Measurements from ENCODE around the gene MAPK11. TPM values are rescaled to one million over a fixed set of nuclear protein-coding genes. Genes with fewer than 3 reads are reported as not detected.

MAPK11 gene
- total RNA-seq, 4 donors from 2014 or later, result 2.4 to 5.7 (median 3.5) TPM

DNA sequence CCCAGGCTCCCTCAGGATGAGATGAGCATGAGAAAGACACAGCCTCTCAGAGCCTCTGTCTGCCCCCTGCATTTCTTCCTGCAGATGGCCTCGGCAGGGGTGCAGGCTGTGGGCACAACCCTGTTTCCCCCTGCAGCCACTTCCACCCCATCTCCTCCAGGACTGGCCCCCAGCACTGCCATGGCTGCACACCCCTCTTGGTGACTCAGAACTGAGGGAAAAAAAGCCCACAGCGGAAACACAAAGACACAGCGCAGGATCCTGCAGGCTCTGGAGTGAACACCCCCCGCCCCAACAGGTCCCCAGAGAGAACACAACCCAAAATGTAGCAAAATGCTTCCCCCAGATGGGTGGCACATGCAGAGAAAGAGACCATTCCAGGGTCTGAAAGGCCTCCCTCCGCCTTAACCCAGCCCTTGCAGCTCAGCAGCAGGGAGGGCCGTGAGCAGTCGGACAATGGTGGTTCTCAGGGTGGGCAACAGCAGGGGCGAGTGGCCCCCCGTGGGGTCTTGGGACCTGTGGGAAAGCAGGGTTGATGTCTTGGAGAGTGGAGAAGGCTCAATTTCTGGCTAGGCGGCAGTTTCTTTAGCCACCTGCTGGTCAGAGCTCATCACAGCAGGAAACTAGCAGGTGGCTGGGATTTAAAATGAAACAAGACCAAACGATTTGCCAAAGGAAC, 33.3 kb downstream of the MAPK11 start:
- Histone ChIP-seq H3K4me3 (no peak overlapping the region), H3K27ac (no peak overlapping the region), H3K4me1 (peaks cover 7 to 15% (median 12%) of the 10 kb centered on the region in 3 donors), H3K9me3 (no peaks in the 10 kb centered on the region), H3K27me3 (no peaks in the 10 kb centered on the region), H3K36me3 (peaks cover 0 to 78% (median 0%) of the 10 kb centered on the region in 3 donors)
- TF ChIP-seq, protein P1, sequence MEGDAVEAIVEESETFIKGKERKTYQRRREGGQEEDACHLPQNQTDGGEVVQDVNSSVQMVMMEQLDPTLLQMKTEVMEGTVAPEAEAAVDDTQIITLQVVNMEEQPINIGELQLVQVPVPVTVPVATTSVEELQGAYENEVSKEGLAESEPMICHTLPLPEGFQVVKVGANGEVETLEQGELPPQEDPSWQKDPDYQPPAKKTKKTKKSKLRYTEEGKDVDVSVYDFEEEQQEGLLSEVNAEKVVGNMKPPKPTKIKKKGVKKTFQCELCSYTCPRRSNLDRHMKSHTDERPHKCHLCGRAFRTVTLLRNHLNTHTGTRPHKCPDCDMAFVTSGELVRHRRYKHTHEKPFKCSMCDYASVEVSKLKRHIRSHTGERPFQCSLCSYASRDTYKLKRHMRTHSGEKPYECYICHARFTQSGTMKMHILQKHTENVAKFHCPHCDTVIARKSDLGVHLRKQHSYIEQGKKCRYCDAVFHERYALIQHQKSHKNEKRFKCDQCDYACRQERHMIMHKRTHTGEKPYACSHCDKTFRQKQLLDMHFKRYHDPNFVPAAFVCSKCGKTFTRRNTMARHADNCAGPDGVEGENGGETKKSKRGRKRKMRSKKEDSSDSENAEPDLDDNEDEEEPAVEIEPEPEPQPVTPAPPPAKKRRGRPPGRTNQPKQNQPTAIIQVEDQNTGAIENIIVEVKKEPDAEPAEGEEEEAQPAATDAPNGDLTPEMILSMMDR (IDR thresholded peaks at IDR 0.05), result peak in 2 of 6 experiments; percentile 11 to 52
- no peak for TF ChIP-seq POLR2A (IDR thresholded peaks at IDR 0.05)
- 56 to 90% methylated on average over 3 to 5 of the region's 11 CpGs for WGBS, 2 donors
- intact Hi-C loops (cut with DNase I), result no loop called here
- no peak for DNase-seq

- WGBS, 2 donors, result 90 to 92% methylated on average over 2 to 10 of the region's 18 CpGs
- no peak overlapping the region for H3K4me3 ChIP-seq
- intact Hi-C loops (cut with DNase I), result no loop called here
- H3K4me1 ChIP-seq, result no peaks in the 10 kb centered on the region
- H3K27me3 ChIP-seq, result no peaks in the 10 kb centered on the region
- peaks cover 4 to 87% (median 5%) of the 10 kb centered on the region in 3 donors for H3K36me3 ChIP-seq
- no peak overlapping the region for H3K27ac ChIP-seq
- H3K9me3 ChIP-seq, result no peaks in the 10 kb centered on the region
- no peak for TF ChIP-seq POLR2A (IDR thresholded peaks at IDR 0.05)
- TF ChIP-seq, protein P1 (IDR thresholded peaks at IDR 0.05), result no peak
- DNase-seq, result no peak
These were observed 37.0 kb downstream of the MAPK11 start for GRCh38 chr22:50233223-50233622.

- Histone ChIP-seq H3K27me3 (no peaks in the 10 kb centered on the region), H3K9me3 (no peaks in the 10 kb centered on the region), H3K4me3 (no peak overlapping the region), H3K36me3 (peaks cover 5 to 87% (median 8%) of the 10 kb centered on the region in 3 donors), H3K27ac (no peak overlapping the region), H3K4me1 (no peaks in the 10 kb centered on the region)
- no peak for TF ChIP-seq POLR2A (IDR thresholded peaks at IDR 0.05)
- TF ChIP-seq, protein P1 (IDR thresholded peaks at IDR 0.05), result no peak
- intact Hi-C loops (cut with DNase I), result no loop called here
- no peak for DNase-seq
- 88% methylated on average over 20 of the region's 20 CpGs for WGBS, 2 donors
These were observed 37.6 kb downstream of the MAPK11 start for GRCh38 chr22:50232481-50233151.

DNA sequence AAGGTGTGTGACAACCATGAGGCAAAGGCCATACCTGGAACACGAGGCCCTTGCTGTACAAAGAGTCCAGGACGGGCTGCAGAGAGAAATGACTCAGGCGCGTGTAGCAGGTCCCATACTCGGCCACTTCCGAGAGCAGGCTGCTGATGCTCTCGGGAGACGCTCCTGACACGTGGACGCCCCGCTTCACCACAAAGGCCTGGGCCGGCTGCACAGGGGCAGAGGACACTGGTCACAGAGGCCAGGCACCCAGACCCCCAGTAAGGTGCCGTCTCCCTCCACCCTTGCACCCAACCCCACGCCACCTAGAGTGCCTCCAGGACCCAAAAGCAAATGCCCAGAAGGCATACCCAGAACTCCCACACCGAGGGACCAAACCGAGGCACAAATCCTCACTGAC, 40.8 kb downstream of the MAPK11 start:
- Histone ChIP-seq H3K4me3 (no peak overlapping the region), H3K9me3 (no peaks in the 10 kb centered on the region), H3K27me3 (no peaks in the 10 kb centered on the region), H3K27ac (no peak overlapping the region), H3K4me1 (no peaks in the 10 kb centered on the region), H3K36me3 (peaks cover 15 to 93% (median 30%) of the 10 kb centered on the region in 3 donors)
- DNase-seq, result no peak
- TF ChIP-seq POLR2A (IDR thresholded peaks at IDR 0.05), result no peak
- TF ChIP-seq, protein P1 (IDR thresholded peaks at IDR 0.05), result no peak
- intact Hi-C loops (cut with DNase I), result no loop called here
- WGBS, 2 donors, result 97 to 100% methylated on average over 7 to 9 of the region's 16 CpGs

DNA sequence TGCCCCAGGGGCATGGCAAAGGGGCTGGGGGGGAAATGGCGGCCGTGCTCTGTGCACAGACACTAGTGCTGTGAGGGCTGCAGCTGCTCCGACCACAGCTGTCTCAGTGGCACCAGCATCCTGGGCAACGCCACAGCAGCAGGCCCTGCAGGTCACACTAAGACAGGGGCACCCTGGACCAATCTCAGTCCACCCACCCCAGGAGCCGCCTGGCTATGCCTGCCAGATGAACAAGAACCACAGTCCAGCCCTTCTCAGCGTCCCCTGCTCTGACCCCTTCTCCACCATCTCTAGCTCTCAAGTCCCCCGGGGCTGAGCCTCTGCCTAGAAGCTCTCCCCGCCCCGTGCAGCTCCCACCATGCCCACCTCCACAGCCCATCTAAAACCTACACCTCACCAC, 41.8 kb downstream of the MAPK11 start:
- Histone ChIP-seq H3K4me1 (no peaks in the 10 kb centered on the region), H3K36me3 (peaks cover 21 to 98% (median 39%) of the 10 kb centered on the region in 3 donors), H3K9me3 (no peaks in the 10 kb centered on the region), H3K27me3 (no peaks in the 10 kb centered on the region), H3K27ac (no peak overlapping the region), H3K4me3 (no peak overlapping the region)
- TF ChIP-seq POLR2A (IDR thresholded peaks at IDR 0.05), result no peak
- 97 to 100% methylated on average over 4 to 7 of the region's 9 CpGs for WGBS, 2 donors
- DNase-seq, result no peak
- intact Hi-C loops (cut with DNase I), result no loop called here

All from esophagus squamous epithelium (tissue), 5 donors.